HepG2 (cell line): Measurements from ENCODE around the gene ZBTB48. TPM values are rescaled to one million over a fixed set of nuclear protein-coding genes. Genes with fewer than 3 reads are reported as not detected.
A peak's percentile ranks its signal among the peaks of the same experiment; 100 is the strongest.

Experiments used
- ATF1 ChIP-seq: IDR thresholded peaks from 2 replicates; pipeline ENCODE4 v1.6.1; 2016; ENCODE audit warnings: mild to moderate bottlenecking, control low read depth
- IKZF5 ChIP-seq: IDR thresholded peaks from 2 replicates; pipeline ENCODE4 v1.6.1; 2018; ENCODE audit warnings: missing genetic modification reagents, mild to moderate bottlenecking, missing compliant biosample characterization
- MTF2 ChIP-seq: sonication (generic); formaldehyde crosslinking; IDR thresholded peaks from 2 replicates; pipeline ENCODE4 v1.5.0; 2020; ENCODE audit warnings: missing genetic modification reagents, borderline replicate concordance
- NFYB ChIP-seq: sonication (generic); formaldehyde crosslinking; IDR thresholded peaks from 2 replicates; pipeline ENCODE4 v1.4.0; 2020; ENCODE audit warnings: missing genetic modification reagents
- PBX3 ChIP-seq: sonication (generic); formaldehyde crosslinking; IDR thresholded peaks from 2 replicates; pipeline ENCODE4 v1.8.1; 2023; ENCODE audit warnings: missing genetic modification reagents, inconsistent platforms, borderline replicate concordance
- PRDM15 ChIP-seq: sonication (generic); formaldehyde crosslinking; IDR thresholded peaks from 2 replicates; pipeline ENCODE4 v1.4.0; 2020; ENCODE audit warnings: missing genetic modification reagents
- SP5 ChIP-seq: IDR thresholded peaks from 2 replicates; pipeline ENCODE4 v1.6.1; 2016; ENCODE audit warnings: low read depth, borderline replicate concordance
- ZBTB40 ChIP-seq, 2 experiments: fragments of 450-650 bp in 1 of 2; sonication (generic) in 1 of 2; formaldehyde crosslinking in 1 of 2; IDR thresholded peaks; 2 replicates each; pipeline versions ENCODE4 v1.6.1 to v1.8.0; 2016 to 2022; ENCODE audit warnings: antibody characterized with exemption in 1 of 2, mild to moderate bottlenecking in 1 of 2, missing genetic modification reagents in 1 of 2
- ZFP37 ChIP-seq: sonication (generic); formaldehyde crosslinking; IDR thresholded peaks from 2 replicates; pipeline ENCODE4 v1.4.0; 2020; ENCODE audit warnings: missing genetic modification reagents, borderline replicate concordance
- ZNF207 ChIP-seq: fragments of 450-650 bp; IDR thresholded peaks from 2 replicates; pipeline ENCODE4 v1.6.1; 2016; ENCODE audit warnings: antibody characterized with exemption, borderline replicate concordance
- ZNF292 ChIP-seq: sonication (generic); formaldehyde crosslinking; IDR thresholded peaks from 2 replicates; pipeline ENCODE4 v1.8.1; 2022; ENCODE audit warnings: mild to moderate bottlenecking, low read depth, missing genetic modification reagents, borderline replicate concordance
- polyA plus RNA-seq, 8 experiments: library from polyadenylated mRNA; depleted of rRNA in 3 of 8; stranded (reverse) in 7 of 8; unstranded in 1 of 8; fragments of >200 nt; fragmentation: Illumina TruSeq in 4 of 8; extraction: Trizol in 4 of 8; gene quantifications; 2 replicates each; pipeline versions ENCODE4 v1.2.1 to v1.2.3, GENCODE V29; 2011 to 2016; ENCODE audit warnings: low read depth in 4 of 8, missing spikeins in 1 of 8, mixed read lengths in 1 of 8; ENCODE audit not compliant: insufficient read depth in 1 of 8
- total RNA-seq, 5 experiments: library from RNA; depleted of rRNA; stranded (reverse); fragments of >200 nt; fragmentation: Illumina TruSeq; extraction: Trizol; gene quantifications; 2 replicates each; pipeline ENCODE4 v1.2.3, GENCODE V29; 2016; ENCODE audit warnings: low read depth in 1 of 5

Gene ZBTB48
- total and polyA plus RNA-seq, 2 of the 13 experiments (the other 11 are each of a cell fraction or from before 2014, with no cell fraction given) = 13.0 to 17.1 TPM

GRCh38 chr1:6602669-6603237 is 23.0 kb downstream of the ZBTB48 start, which contains the start of gene KLHL21 (continued):
- TF ChIP-seq PRDM15 (CRISPR knock-in tag) (no peak), SP5 (peak; percentile 58; the same call in 1 of the 2 replicates), PBX3 (CRISPR knock-in tag) (no peak), ZNF292 (no peak), IKZF5 (CRISPR knock-in tag) (peak; percentile 54; the same call in 1 of the 2 replicates), NFYB (no peak), ZNF207 (no peak), ZFP37 (no peak), ZBTB40 (IDR thresholded peaks at IDR 0.05) (no peak), ZBTB40 (CRISPR knock-in tag; IDR thresholded peaks at IDR 0.05) (peak; percentile 5; the same call in 1 of the 2 replicates), ATF1 (no peak), MTF2 (CRISPR knock-in tag) (no peak)
